ENCODE measurements around the gene USP7.
"Not testable (repeated sequence)": the region's sequence is repeated elsewhere in the genome, so short reads cannot be mapped to it uniquely, and the experiment has no call there.

DNA sequence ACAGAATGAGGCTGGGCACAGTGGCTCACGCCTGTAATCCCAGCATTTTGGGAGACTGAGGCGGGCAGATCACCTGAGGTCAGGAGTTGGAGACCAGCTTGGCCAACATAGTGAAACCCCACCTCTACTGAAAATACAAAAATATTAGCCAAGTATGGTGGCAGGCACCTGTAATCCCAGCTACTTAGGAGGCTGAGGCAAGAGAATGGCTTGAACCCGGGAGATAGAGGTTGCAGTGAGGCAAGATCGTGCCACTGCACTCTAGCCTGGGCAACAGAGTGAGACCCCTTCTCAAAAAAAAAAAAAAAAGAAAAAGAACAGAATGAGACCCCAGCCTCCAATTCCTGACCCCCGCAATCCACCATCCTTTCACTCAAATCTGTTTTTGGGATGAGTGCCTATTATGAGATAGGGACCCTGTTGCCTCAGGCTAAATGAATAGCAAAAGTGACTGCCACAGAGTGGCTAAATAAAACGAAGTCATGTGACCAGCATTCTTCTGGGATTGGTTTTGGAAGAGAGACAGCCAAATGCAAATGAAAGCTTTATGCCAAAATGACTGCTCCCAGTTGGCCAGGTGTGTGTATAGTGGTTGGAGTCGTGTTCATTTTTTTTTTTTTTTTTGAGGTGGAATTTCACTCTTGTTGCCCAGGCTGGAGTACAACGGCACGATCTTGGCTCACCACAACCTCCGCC, 5.6 kb upstream of the USP7 start:
- TF ChIP-seq, protein P1, sequence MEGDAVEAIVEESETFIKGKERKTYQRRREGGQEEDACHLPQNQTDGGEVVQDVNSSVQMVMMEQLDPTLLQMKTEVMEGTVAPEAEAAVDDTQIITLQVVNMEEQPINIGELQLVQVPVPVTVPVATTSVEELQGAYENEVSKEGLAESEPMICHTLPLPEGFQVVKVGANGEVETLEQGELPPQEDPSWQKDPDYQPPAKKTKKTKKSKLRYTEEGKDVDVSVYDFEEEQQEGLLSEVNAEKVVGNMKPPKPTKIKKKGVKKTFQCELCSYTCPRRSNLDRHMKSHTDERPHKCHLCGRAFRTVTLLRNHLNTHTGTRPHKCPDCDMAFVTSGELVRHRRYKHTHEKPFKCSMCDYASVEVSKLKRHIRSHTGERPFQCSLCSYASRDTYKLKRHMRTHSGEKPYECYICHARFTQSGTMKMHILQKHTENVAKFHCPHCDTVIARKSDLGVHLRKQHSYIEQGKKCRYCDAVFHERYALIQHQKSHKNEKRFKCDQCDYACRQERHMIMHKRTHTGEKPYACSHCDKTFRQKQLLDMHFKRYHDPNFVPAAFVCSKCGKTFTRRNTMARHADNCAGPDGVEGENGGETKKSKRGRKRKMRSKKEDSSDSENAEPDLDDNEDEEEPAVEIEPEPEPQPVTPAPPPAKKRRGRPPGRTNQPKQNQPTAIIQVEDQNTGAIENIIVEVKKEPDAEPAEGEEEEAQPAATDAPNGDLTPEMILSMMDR (IDR thresholded peaks at IDR 0.05; ENCODE audit: poor library complexity): not testable (repeated sequence)
- not testable (repeated sequence) for TF ChIP-seq EZH2 (IDR thresholded peaks at IDR 0.05; ENCODE audit: borderline replicate concordance)

Measured in hepatocyte (in vitro differentiated cells).